HUES64 (cell line): ENCODE measurements around the gene ICE1.

Experiments used
- H3K27ac ChIP-seq: 2 replicates; pipeline ENCODE4 v1.7.0; 2013; ENCODE audit warnings: low read depth, low read length, inconsistent platforms
- H3K27me3 ChIP-seq: 2 replicates; pipeline ENCODE4 v1.6.1; 2013; ENCODE audit warnings: mild to moderate bottlenecking, low read length; ENCODE audit not compliant: insufficient read depth
- H3K36me3 ChIP-seq: 2 replicates; pipeline ENCODE4 v1.6.1; 2013; ENCODE audit warnings: mild to moderate bottlenecking, low read length; ENCODE audit not compliant: insufficient read depth
- H3K4me1 ChIP-seq: 2 replicates; pipeline ENCODE4 v1.6.1; 2013; ENCODE audit warnings: mild to moderate bottlenecking, low read length, moderate library complexity; ENCODE audit not compliant: insufficient read depth
- H3K4me3 ChIP-seq: 2 replicates; pipeline ENCODE4 v1.5.1; 2013; ENCODE audit warnings: mild to moderate bottlenecking, low read length, moderate library complexity
- H3K9ac ChIP-seq: 2 replicates; pipeline ENCODE4 v1.6.1; 2013; ENCODE audit warnings: mild to moderate bottlenecking, low read depth, low read length
- H3K9me3 ChIP-seq: 2 replicates; pipeline ENCODE4 v1.6.1; 2013; ENCODE audit warnings: low read depth, low read length; ENCODE audit not compliant: insufficient read depth
- WGBS: fragments of 150-250, 120-280 bp; methylation state at CpG from one replicate; pipeline ENCODE4 v1.1.7; 2013; ENCODE audit warnings: missing lambda C conversion rate; 5-methylcytosine and 5-hydroxymethylcytosine counted together

The ICE1 gene

DNA sequence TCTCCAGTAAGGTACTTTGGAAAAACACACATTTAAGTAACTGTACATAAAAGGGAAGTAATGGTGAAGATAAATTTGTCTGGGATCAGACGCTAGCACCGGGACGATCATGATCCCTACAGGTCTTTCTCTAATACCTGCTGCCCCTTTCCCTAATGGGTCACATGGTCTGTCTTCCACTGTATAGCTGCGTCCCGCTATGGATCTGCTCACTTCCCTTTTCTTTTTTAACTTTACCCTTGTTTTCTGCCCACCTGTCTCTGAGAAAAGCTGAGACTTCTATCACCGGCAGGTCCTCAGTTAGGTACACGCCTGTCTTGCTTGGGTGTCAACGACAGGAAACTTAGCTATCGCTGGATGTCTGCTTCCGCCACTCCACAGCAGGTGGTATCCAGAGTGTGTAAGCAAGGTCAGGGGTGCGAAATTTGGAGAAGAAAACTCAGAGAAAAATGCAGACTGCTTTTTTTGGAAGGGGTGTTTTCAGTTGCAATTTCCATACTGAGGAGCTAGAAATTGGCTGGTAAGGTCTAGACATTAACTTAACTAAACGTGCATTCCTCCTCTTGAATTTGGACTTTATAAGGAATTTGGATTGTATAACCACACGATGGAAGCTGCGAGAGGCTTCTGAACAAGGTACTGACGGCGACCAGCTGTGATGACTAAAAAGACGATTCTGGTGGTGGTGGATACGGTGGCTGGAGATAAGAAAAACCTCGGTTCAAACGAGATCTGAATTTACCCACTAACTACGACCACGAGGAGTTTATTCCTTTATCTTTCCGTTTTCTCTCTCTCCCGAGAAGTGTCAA, 1.1 kb upstream of the ICE1 start:
- no peaks in the 10 kb centered on the region for H3K9me3 ChIP-seq
- H3K4me3 ChIP-seq, result peak overlapping the region; percentile 92
- 32% methylated on average over 18 of the region's 24 CpGs for WGBS
- peak overlapping the region; percentile 83 for H3K9ac ChIP-seq
- H3K27ac ChIP-seq, result peak overlapping the region; percentile 100
- no peaks in the 10 kb centered on the region for H3K36me3 ChIP-seq
- H3K27me3 ChIP-seq, result no peaks in the 10 kb centered on the region
- peaks cover 28% of the 10 kb centered on the region for H3K4me1 ChIP-seq

DNA sequence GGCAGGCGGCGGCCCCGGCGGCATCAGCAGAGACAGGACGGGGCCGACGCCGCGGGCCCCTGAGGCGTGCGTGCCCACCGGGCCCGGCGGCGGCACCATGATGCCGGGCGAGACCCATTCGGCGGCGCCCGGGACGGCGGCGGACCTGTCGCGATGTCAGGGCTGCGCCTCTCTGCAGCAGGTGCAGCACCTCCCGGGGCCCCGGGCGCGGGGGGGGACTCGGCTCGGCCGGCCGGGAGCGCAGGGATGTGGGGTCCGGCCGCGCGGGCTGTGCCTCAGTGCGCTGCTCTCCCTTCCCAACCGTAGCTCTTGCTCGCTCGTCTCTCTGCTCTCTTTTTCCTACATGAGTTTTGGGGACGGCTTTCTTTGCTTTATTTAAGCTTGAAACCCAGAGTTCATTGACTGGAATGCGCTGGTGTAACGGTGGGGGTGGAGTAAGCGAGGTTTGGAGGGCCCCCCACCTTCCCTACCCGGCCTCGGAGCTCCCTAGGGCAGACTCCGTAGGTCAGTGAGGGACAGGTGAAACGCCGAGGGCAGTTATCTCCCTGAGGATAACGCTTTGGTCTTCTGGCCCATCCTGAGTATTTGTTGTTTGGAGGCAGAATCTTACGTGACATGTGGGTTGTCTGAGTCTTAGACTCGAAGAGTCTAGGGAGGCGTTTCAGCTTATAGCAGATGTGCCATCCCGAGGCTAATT, 490 bp downstream of the ICE1 start:
- Histone ChIP-seq H3K27ac (peak overlapping the region; percentile 100), H3K9ac (peak overlapping the region; percentile 88), H3K9me3 (no peaks in the 10 kb centered on the region), H3K36me3 (no peaks in the 10 kb centered on the region), H3K4me3 (peak overlapping the region; percentile 92), H3K4me1 (peaks cover 28% of the 10 kb centered on the region), H3K27me3 (no peaks in the 10 kb centered on the region)
- WGBS, result under 1% methylated on average over 58 of the region's 58 CpGs

DNA sequence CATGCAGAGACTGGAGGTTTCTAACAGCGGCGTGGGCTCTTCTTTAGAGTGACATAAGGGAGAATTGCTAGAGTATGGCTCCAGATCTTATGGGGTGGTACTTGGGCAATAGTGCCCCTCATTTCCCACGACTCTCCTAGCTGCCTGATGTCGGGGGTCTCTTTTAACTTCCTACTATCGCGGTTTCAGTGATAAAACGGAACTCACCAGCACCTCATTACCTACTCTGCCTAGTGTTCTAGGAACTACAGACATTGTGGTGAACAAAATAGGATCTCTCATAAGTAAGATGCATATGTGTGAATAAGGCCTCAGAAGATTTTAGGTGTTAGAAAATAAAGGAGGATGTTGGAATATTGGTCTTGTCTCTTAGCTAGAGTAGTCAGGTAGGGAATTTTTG, 1.1 kb downstream of the ICE1 start:
- Histone ChIP-seq H3K27ac (no peak overlapping the region), H3K27me3 (no peaks in the 10 kb centered on the region)

DNA sequence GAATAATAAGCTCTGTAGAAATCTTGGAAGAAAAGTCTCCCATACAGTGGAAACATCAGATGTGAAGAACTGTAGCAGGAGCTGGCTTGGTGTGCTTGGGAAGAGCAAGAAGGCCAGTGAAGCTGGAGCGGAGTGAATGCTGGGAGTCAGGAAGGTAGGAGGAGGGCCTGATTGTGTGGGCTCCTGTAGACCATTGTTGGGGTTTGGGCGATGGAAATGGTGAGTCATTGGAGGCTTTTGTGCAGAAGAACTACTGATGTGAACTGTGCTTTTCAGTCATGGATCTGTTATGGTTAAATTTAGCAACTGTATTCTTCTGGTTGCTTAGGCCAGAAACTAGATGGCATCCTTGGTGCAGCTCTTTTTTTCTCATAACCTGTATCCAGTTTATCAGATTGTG, 2.3 kb downstream of the ICE1 start:
- 91% methylated on average over 2 of the region's 2 CpGs for WGBS

More for the DNA sequence above, 1.1 kb downstream of the ICE1 start:
- H3K36me3 ChIP-seq, result peaks cover 4% of the 10 kb centered on the region; the same call in 1 of the 2 replicates
- no peaks in the 10 kb centered on the region for H3K9me3 ChIP-seq
- 66% methylated on average over 7 of the region's 7 CpGs for WGBS
- peaks cover 28% of the 10 kb centered on the region for H3K4me1 ChIP-seq
- H3K4me3 ChIP-seq, result peak overlapping the region; percentile 92
- H3K9ac ChIP-seq, result peak overlapping the region; percentile 88; the same call in 1 of the 2 replicates

DNA sequence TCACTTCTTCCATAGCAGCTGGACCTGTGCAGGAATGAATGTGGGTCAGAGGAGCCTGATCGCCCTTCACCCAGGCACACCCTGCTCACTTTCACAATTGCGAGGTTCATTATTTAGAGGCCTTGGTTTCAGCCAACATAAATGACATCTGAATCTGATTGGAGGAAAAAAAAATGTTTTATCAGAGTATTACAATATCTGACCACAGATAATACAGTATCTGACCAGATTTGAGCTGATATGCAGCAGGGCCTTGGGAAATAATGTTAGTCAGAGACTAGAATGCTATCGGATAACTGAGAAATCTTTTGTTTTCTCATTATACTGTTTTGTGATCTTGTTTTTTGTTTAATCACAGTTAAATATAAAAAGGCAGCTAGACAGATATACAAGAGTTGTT, 7.7 kb downstream of the ICE1 start:
- H3K4me1 ChIP-seq, result peaks cover 14% of the 10 kb centered on the region; the same call in 1 of the 2 replicates
- no peak overlapping the region for H3K9ac ChIP-seq
- peaks cover 4% of the 10 kb centered on the region; the same call in 1 of the 2 replicates for H3K36me3 ChIP-seq
- H3K9me3 ChIP-seq, result no peaks in the 10 kb centered on the region
- H3K27me3 ChIP-seq, result no peaks in the 10 kb centered on the region
- no peak overlapping the region for H3K27ac ChIP-seq
- no peak overlapping the region for H3K4me3 ChIP-seq
- WGBS, result 100% methylated on average over 1 of the region's 3 CpGs

More for the DNA sequence above, 2.3 kb downstream of the ICE1 start:
- H3K9me3 ChIP-seq, result no peaks in the 10 kb centered on the region
- H3K27me3 ChIP-seq, result no peaks in the 10 kb centered on the region
- peaks cover 19% of the 10 kb centered on the region; the same call in 1 of the 2 replicates for H3K4me1 ChIP-seq
- H3K9ac ChIP-seq, result no peak overlapping the region
- peaks cover 4% of the 10 kb centered on the region; the same call in 1 of the 2 replicates for H3K36me3 ChIP-seq
- H3K27ac ChIP-seq, result no peak overlapping the region
- no peak overlapping the region for H3K4me3 ChIP-seq

DNA sequence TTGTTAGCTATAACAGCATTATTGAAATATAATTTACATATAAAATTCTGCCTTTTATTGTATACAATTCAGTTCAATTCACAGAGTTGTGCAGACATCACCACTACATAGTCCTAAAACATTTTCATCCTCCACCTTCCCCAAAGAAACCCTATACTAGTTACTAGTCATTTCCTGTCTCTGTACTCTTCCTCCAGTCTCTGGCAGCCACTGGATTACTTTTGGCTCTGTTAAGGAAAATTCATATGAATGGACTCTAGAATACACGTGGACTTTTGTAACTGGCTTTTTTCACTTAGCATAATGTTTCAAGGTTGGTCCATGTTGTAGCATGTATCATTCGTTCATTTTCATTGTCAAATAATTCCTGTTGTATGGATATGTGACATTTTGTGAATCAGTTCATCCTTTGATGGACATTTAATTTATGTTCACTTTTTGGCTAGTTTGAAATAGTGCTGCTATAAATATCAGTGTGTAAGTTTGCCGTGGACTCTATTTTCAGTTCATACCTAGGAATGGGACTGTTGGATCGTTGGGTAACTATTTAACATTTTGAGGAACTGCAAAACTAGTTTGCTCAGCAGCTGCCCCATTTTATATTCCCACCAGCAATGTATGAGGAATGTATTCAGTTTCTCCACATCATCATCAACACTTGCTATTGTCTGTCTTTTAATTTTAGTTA, 9.7 kb downstream of the ICE1 start:
- no peak overlapping the region for H3K9ac ChIP-seq
- H3K36me3 ChIP-seq, result peaks cover 11% of the 10 kb centered on the region
- no peak overlapping the region for H3K27ac ChIP-seq
- 84% methylated on average over 4 of the region's 4 CpGs for WGBS
- peaks cover 14% of the 10 kb centered on the region; the same call in 1 of the 2 replicates for H3K4me1 ChIP-seq
- H3K4me3 ChIP-seq, result no peak overlapping the region
- H3K9me3 ChIP-seq, result no peaks in the 10 kb centered on the region
- H3K27me3 ChIP-seq, result no peaks in the 10 kb centered on the region

- Histone ChIP-seq H3K9ac (no peak overlapping the region), H3K4me1 (peaks cover 7% of the 10 kb centered on the region; the same call in 1 of the 2 replicates), H3K27ac (no peak overlapping the region), H3K36me3 (peaks cover 44% of the 10 kb centered on the region), H3K9me3 (no peaks in the 10 kb centered on the region), H3K27me3 (no peaks in the 10 kb centered on the region), H3K4me3 (no peak overlapping the region)
- WGBS, result 81% methylated on average over 4 of the region's 4 CpGs
Measured at GRCh38 chr5:5436203-5436760, 13.8 kb downstream of the ICE1 start.

DNA sequence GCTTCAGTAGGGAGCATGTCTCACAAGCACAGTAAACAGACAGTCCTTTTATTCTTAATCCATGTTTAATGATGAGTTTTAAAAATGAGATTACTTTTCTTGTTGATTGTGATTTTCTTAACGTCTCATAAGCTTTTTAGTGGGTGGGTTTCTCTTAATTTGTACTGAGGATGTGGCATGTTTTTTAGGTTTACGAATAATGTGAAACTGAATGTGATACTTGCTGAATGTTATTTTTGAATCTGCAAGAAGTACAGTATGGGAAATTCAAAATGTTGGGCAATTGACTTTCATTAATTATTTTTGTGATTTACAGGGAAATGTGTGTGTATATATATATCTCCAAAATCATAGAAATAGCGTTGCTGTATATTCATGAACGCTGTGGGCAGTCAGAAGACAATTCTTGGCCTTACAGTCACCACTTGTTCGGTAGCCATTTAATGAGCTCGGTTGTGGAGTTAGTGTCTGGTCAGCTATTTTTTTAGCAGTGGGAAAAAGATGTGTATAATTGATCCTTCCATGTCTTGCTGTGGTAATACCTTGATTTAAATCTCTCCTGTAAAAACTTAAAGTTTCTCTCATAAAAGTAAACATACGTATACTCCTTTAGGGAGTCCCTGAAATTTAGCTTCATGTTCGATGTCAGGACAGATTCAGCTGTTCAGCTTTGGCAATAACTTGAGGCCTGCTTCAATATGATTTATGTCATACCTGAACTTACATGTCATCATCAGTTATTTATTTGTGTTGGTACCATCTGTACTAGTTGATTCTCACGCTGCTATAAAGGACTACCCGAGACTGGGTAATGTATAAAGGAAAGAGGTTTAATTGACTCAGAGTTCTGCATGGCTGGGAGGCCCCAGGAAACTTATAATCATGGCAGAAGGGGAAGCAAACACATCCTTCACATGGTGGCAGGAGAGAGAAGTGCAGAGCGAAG, 15.0 kb downstream of the ICE1 start:
- Histone ChIP-seq H3K36me3 (peaks cover 56% of the 10 kb centered on the region), H3K9ac (no peak overlapping the region), H3K27ac (no peak overlapping the region), H3K27me3 (no peaks in the 10 kb centered on the region), H3K9me3 (no peaks in the 10 kb centered on the region), H3K4me3 (no peak overlapping the region), H3K4me1 (peaks cover 7% of the 10 kb centered on the region; the same call in 1 of the 2 replicates)
- WGBS, result 92% methylated on average over 11 of the region's 11 CpGs

DNA sequence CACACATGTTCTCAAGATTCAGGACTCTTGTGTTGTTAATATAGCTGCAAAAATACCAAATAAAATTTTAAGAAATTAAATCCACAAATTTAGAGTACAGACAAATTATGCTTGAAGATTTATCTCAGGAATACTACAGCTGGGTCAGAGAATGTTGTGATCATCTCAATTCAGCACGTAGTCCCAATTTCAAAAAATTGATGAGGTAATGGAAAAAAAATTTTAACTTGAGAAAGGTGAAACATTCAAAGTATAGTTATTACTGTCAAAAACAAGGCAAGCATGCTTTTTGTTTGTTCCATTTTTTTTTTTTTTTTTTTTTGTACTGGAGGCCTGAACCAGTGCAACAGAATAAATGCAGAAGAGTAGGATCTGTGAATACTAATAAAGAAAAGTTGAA, 29.4 kb downstream of the ICE1 start:
- Histone ChIP-seq H3K4me1 (no peaks in the 10 kb centered on the region), H3K36me3 (peaks cover 100% of the 10 kb centered on the region), H3K9ac (no peak overlapping the region), H3K27ac (no peak overlapping the region), H3K9me3 (no peaks in the 10 kb centered on the region), H3K27me3 (no peaks in the 10 kb centered on the region), H3K4me3 (no peak overlapping the region)
- 92% methylated on average over 1 of the region's 1 CpG for WGBS

DNA sequence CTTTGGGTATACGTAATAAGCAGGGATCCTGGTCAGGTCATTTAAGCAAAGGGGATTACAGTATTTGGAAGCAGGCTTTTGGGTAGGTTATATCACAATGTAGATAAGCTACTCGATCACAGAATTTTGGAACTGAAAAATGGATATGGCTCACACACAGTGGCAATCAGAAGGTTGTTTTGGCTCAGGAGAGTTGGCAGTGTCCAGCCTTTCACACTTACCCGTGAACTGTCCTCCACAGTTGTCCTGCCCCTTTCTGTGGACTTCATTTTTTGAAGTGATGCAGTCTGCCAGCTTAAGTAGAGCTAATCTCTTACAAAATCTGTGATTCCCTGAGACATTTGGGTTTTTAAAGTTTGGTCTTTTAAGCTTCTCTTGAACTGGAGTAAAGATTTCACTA, 30.7 kb downstream of the ICE1 start:
- 96% methylated on average over 3 of the region's 3 CpGs for WGBS
- H3K27ac ChIP-seq, result no peak overlapping the region

More for the DNA sequence above, 30.7 kb downstream of the ICE1 start:
- Histone ChIP-seq H3K4me1 (no peaks in the 10 kb centered on the region), H3K36me3 (peaks cover 100% of the 10 kb centered on the region), H3K9me3 (no peaks in the 10 kb centered on the region), H3K4me3 (no peak overlapping the region), H3K9ac (no peak overlapping the region), H3K27me3 (no peaks in the 10 kb centered on the region)
